ENCODE measurements around the gene NUDT16L1. TPM values are rescaled to one million over a fixed set of nuclear protein-coding genes. Genes with fewer than 3 reads are reported as not detected.

Gene NUDT16L1
- total RNA-seq, 1 donor from 2014 or later = 20.4 TPM

DNA sequence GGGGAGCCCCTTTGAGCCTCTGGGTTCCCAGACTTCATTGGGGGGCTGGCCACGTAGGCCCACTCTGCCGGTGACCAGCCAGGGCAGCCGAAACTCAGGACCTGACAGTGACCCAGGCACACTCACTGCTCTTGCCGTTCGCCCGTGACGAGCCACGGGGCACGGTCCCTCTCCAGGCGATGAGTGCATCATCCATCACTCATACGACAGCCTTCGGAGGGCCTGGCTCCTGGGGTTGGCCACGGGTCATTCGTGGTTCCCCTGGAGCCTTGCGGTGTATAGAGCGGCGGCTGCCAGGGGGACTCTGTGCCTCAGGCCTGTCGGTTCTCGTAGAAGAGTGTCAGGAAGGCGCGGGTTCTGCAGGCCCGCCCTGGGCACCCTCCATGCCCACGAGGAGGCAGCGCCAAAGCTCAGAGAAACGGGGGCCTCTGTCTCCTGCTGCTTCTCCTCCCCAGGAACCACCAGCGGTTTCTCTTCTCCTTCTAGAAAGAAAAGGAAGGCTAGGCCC is 11.2 kb upstream of the NUDT16L1 start:
- Mint-ChIP-seq H3K27me3 (ENCODE audit: low read depth) (no peaks in the 10 kb centered on the region), H3K4me1 (ENCODE audit: low read depth) (no peaks in the 10 kb centered on the region), H3K9me3 (ENCODE audit: low read depth) (no peaks in the 10 kb centered on the region), H3K27ac (ENCODE audit: unreplicated experiment) (no peak overlapping the region), H3K36me3 (ENCODE audit: low read depth) (peaks cover 11% of the 10 kb centered on the region), H3K4me3 (ENCODE audit: unreplicated experiment) (no peak overlapping the region)
- DNase-seq (ENCODE audit: low spot score) = no peak
- TF ChIP-seq, protein P1, sequence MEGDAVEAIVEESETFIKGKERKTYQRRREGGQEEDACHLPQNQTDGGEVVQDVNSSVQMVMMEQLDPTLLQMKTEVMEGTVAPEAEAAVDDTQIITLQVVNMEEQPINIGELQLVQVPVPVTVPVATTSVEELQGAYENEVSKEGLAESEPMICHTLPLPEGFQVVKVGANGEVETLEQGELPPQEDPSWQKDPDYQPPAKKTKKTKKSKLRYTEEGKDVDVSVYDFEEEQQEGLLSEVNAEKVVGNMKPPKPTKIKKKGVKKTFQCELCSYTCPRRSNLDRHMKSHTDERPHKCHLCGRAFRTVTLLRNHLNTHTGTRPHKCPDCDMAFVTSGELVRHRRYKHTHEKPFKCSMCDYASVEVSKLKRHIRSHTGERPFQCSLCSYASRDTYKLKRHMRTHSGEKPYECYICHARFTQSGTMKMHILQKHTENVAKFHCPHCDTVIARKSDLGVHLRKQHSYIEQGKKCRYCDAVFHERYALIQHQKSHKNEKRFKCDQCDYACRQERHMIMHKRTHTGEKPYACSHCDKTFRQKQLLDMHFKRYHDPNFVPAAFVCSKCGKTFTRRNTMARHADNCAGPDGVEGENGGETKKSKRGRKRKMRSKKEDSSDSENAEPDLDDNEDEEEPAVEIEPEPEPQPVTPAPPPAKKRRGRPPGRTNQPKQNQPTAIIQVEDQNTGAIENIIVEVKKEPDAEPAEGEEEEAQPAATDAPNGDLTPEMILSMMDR (IDR thresholded peaks at IDR 0.05) = no peak

DNA sequence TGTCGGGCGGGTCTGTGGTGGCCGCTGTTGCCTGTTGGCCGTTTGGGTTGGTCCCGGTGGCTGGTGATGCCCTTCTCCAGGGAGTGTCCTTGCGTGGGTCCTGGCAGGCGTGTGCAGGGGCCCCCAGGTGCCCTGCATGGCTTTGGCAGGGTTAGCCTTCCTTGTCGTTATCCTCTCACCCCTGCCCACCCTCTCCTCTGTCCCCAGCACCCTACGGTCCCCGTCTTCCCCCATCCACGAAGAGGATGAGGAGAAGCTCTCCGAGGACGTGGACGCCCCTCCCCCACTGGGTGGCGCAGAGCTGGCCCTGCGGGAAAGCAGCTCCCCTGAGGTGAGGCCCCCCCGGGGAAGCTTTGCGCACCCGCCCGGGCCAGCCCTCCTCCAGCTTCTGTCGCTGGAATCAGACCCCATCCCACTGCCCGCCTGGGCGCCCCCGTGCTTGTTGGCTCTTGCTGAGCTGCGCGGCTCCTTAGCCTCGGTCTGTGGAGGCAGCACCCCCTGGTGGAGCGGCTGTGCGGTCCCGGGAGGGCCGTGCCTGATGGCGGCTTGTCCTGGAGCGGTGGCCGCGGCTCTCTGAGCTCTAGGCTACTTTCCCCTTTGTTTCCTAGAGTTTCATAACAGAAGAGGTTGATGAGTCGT is 10.6 kb upstream of the NUDT16L1 start:
- Mint-ChIP-seq H3K36me3 (ENCODE audit: low read depth) (peaks cover 11% of the 10 kb centered on the region), H3K27me3 (ENCODE audit: low read depth) (no peaks in the 10 kb centered on the region), H3K4me1 (ENCODE audit: low read depth) (no peaks in the 10 kb centered on the region), H3K9me3 (ENCODE audit: low read depth) (no peaks in the 10 kb centered on the region), H3K27ac (ENCODE audit: unreplicated experiment) (peak overlapping the region; percentile 22), H3K4me3 (ENCODE audit: unreplicated experiment) (no peak overlapping the region)
- TF ChIP-seq, protein P1 (IDR thresholded peaks at IDR 0.05) = peak; percentile 56
- DNase-seq (ENCODE audit: low spot score) = no peak

DNA sequence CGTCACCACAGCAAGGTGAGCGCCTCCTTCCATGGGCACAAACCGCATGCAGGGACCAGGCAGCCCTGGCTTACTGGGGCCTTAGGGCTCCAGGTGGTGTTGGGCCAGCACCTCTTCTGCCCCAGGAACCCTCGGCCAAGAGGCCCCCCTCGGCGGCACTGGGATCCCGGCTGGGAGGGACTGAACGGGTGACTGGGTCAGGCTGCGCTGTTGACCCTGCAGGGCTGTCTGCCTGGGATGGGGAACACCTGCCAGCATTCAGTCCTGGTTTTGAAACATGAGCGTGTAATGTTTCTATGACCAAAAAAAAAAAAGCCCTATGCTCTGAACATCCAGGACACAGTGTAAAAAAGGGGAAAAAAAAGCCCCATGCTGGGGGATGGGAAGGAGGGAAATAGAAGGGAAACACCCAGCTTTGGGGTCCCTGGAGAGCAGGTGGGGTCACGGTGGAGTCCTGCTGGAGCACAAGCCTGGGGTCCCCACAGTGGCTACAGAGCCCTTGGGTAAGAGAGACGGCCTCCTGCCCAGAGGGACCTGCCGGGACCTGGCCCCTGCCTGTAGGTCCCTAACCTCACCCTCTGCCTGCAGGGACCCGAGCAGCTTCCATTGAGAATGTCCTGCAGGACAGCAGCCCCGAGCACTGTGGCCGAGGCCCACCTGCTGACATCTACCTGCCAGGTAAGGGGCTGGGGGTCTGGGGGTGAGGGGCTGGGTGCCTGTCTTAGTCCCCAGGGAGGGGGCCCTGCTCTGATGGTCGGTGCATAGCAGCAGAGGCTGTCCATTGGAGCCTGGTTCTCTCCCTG is 9.9 kb upstream of the NUDT16L1 start:
- Mint-ChIP-seq H3K4me3 (ENCODE audit: unreplicated experiment) (no peak overlapping the region), H3K36me3 (ENCODE audit: low read depth) (peaks cover 6% of the 10 kb centered on the region), H3K27me3 (ENCODE audit: low read depth) (no peaks in the 10 kb centered on the region), H3K27ac (ENCODE audit: unreplicated experiment) (no peak overlapping the region), H3K9me3 (ENCODE audit: low read depth) (no peaks in the 10 kb centered on the region), H3K4me1 (ENCODE audit: low read depth) (no peaks in the 10 kb centered on the region)
- TF ChIP-seq, protein P1 (IDR thresholded peaks at IDR 0.05) = peak; percentile 7
- no peak for DNase-seq (ENCODE audit: low spot score)

DNA sequence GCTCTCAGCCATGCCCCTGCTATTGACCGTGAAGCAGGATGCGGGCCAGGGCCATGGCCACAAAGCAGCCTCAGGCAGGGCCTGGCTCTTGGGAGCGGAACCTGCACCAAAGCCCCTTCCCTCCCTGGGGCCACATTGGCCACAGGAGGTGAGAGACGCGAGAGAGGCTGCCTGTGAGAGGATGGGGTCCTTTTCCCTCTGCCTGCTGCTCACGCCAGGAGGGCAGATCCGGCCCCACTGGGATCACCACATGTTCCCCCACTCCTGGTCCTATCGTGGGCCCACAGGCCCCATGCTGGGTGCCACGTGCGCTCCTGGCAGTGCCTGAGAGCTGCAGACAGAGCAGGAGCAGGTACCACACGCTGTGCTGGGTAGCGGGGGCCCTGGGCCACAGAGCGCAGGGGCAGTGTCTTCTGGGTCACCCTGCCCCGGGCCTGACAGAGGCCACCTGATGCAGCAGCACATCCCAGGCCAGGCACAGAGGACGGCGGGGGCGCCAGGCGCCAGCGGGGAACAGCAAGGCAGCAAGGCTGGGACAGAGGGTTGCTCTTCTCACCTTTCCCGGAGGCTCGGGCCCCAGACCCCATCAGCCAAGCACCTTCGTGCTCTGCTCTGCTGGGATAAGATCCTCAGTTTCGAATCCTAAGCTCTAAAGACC is 9.2 kb upstream of the NUDT16L1 start:
- Mint-ChIP-seq H3K36me3 (ENCODE audit: low read depth) (peaks cover 6% of the 10 kb centered on the region), H3K27ac (ENCODE audit: unreplicated experiment) (no peak overlapping the region), H3K9me3 (ENCODE audit: low read depth) (no peaks in the 10 kb centered on the region), H3K27me3 (ENCODE audit: low read depth) (no peaks in the 10 kb centered on the region), H3K4me3 (ENCODE audit: unreplicated experiment) (no peak overlapping the region), H3K4me1 (ENCODE audit: low read depth) (no peaks in the 10 kb centered on the region)
- TF ChIP-seq, protein P1 (IDR thresholded peaks at IDR 0.05) = no peak
- no peak for DNase-seq (ENCODE audit: low spot score)

DNA sequence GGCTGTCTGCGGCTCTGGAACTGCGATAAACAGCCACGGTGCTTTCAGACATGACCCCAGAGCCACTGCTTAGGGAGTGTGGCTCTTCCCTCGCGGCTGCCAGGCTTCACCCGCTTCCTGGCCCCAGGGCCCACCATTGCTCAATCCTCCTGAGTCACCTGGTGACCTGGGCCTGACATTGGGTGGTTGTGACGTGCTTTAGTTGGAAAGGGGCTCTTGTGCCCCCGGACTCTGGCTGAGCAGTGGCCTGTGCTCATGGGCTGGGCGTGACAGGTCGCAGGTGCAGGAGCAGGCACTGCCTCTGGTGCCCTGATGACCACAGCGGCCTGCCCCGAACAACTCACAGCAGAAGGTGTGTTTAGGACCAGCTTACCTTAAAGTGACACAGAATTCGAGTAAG is 8.6 kb upstream of the NUDT16L1 start:
- TF ChIP-seq, protein P1 (IDR thresholded peaks at IDR 0.05) = no peak
- no peaks in the 10 kb centered on the region for H3K27me3 Mint-ChIP-seq (ENCODE audit: low read depth)
- DNase-seq (ENCODE audit: low spot score) = no peak
- H3K9me3 Mint-ChIP-seq (ENCODE audit: low read depth) = no peaks in the 10 kb centered on the region
- H3K4me3 Mint-ChIP-seq (ENCODE audit: unreplicated experiment) = no peak overlapping the region
- peaks cover 6% of the 10 kb centered on the region for H3K36me3 Mint-ChIP-seq (ENCODE audit: low read depth)
- no peaks in the 10 kb centered on the region for H3K4me1 Mint-ChIP-seq (ENCODE audit: low read depth)
- H3K27ac Mint-ChIP-seq (ENCODE audit: unreplicated experiment) = no peak overlapping the region
